H1 (cell line): Measurements from ENCODE around the gene ZIC5. TPM values are rescaled to one million over a fixed set of nuclear protein-coding genes. Genes with fewer than 3 reads are reported as not detected.

Experiments used
- EGR1 ChIP-seq: IDR thresholded peaks from 2 replicates; pipeline ENCODE4 v1.6.1; 2011; ENCODE audit warnings: low read depth, low read length, borderline replicate concordance
- EP300 ChIP-seq, 2 experiments: IDR thresholded peaks; 1 replicate in 1 of 2; 2 replicates in 1 of 2; pipeline ENCODE4 v1.6.1; 2011 to 2012; ENCODE audit warnings: low read depth in 2 of 2, low read length in 2 of 2, mild to moderate bottlenecking in 2 of 2, borderline replicate concordance in 1 of 2, inconsistent platforms in 1 of 2, moderate library complexity in 1 of 2
- FOSL1 ChIP-seq: IDR thresholded peaks from 2 replicates; pipeline ENCODE4 v1.6.1; 2011; ENCODE audit warnings: mild to moderate bottlenecking, low read depth, low read length, moderate library complexity; ENCODE audit not compliant: insufficient read depth
- HDAC2 ChIP-seq, 2 experiments: fragments of 300-600 bp in 1 of 2; sonication (generic) in 1 of 2; IDR thresholded peaks; 2 replicates each; pipeline ENCODE4 v1.6.1; 2011 to 2012; ENCODE audit warnings: low read depth in 2 of 2, low read length in 2 of 2, mild to moderate bottlenecking in 2 of 2, moderate library complexity in 2 of 2, borderline replicate concordance in 1 of 2, inconsistent platforms in 1 of 2
- HDAC6 ChIP-seq: IDR thresholded peaks from one replicate; pipeline ENCODE4 v1.7.1; 2012; ENCODE audit warnings: low read depth, mild to moderate bottlenecking, inconsistent platforms, low read length, moderate library complexity
- RAD21 ChIP-seq, 2 experiments: IDR thresholded peaks in 1 of 2; conservative IDR thresholded peaks in 1 of 2; 2 replicates each; pipeline ENCODE4 v1.6.1; 2011; ENCODE audit warnings: low read depth in 2 of 2, low read length in 2 of 2, improper control_type of control experiment in 1 of 2, inconsistent platforms in 1 of 2, mild to moderate bottlenecking in 1 of 2, moderate library complexity in 1 of 2
- RNF2 ChIP-seq: fragments of 200-900, 300-1000 bp; sonication (generic); IDR thresholded peaks from 2 replicates; pipeline ENCODE4 v1.7.1; 2016; ENCODE audit warnings: borderline replicate concordance, low read depth, mild to moderate bottlenecking, antibody characterized with exemption, low read length; ENCODE audit not compliant: poor library complexity, severe bottlenecking; ENCODE audit errors: missing control alignments
- SP2 ChIP-seq: IDR thresholded peaks from 2 replicates; pipeline ENCODE4 v1.6.1; 2012; ENCODE audit warnings: mild to moderate bottlenecking, low read length, inconsistent platforms
- SP4 ChIP-seq: IDR thresholded peaks from 2 replicates; pipeline ENCODE4 v1.6.1; 2012; ENCODE audit warnings: low read length, inconsistent platforms
- YY1 ChIP-seq: IDR thresholded peaks from 2 replicates; pipeline ENCODE4 v1.6.1; 2011; ENCODE audit warnings: low read depth, mild to moderate bottlenecking, low read length
- polyA plus RNA-seq, 7 experiments: library from polyadenylated mRNA; depleted of rRNA in 3 of 7; stranded (reverse) in 5 of 7; unstranded in 2 of 7; fragments of >200 nt in 5 of 7; fragments of 200-250 nt in 2 of 7; gene quantifications; 1 replicate in 5 of 7; 2 replicates in 1 of 7; 4 replicates in 1 of 7; pipeline versions ENCODE4 v1.2.1 to v1.2.3, GENCODE V29; 2011 to 2013; ENCODE audit warnings: missing spikeins in 2 of 7, mixed read lengths in 2 of 7
- total RNA-seq: library from RNA; stranded (reverse); fragmentation: NEBNext Ultra II Directional; extraction: Animal tissue kit (Norgen Biotek cat#: 25700); gene quantifications from 2 replicates; pipeline ENCODE4 v1.2.1, GENCODE V29; 2021

The ZIC5 gene
- total and polyA plus RNA-seq, 2 of the 8 experiments (the other 6 are each of a cell fraction or from before 2014, with no cell fraction given): 14.2 to 52.7 TPM

DNA sequence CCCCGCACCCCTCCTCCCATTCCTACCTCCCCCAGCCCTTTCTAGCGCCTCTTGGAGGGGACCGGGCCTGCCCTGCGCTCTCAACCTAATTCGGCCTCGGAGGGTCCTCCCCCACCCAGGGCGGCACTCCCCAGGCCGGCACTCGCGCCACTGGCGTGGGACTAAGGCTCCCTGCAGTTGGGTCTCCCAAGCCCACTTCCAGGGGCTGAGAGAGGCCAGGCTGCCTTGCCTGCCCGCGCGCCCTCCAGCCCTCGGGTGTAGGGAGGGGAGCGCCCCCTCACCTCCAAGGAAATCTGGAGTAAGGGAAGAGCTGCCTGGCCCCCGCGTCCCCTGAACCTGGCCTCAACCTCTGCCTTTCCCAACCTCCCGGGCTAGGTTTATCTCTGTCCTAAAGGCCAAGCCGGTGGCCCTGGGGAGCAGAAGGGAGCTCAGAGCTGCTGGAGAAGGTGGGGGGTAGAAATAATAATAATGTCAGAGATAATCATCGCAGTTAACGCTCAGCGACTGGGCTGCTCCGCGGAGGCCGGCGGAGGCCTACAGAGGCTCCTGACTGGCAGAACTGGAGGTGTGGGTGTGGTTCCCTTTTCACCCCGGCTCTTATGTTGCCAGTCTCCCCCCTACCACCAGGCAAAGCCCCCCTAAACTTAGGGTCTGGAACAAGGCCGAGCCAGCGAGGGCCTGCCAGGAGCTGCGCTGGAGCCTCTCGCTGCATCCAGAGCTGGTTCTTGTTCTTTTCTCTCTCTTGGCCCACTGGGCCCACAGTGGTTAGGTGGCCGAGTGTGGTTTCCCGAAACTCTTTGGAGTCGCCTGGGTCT lies 19.7 kb upstream of the ZIC5 start (continued):
- TF ChIP-seq YY1 (no peak), HDAC2 (IDR thresholded peaks at IDR 0.05; ENCODE audit: borderline replicate concordance in 1 of 2, low read depth in 2 of 2, low read length in 2 of 2) (no peak), SP4 (no peak), EGR1 (no peak), HDAC6 (no peak), RNF2 (peak; percentile 31), FOSL1 (no peak), RAD21 (IDR thresholded peaks at IDR 0.05 in 1 of 2, conservative IDR thresholded peaks at IDR 0.05 in 1 of 2; ENCODE audit: low read depth in 2 of 2, low read length in 2 of 2) (no peak), SP2 (no peak), EP300 (IDR thresholded peaks at IDR 0.05; ENCODE audit: borderline replicate concordance in 1 of 2, low read depth in 2 of 2, low read length in 2 of 2) (no peak)
